ENCODE measurements around the gene NRP2.

The NRP2 gene

DNA sequence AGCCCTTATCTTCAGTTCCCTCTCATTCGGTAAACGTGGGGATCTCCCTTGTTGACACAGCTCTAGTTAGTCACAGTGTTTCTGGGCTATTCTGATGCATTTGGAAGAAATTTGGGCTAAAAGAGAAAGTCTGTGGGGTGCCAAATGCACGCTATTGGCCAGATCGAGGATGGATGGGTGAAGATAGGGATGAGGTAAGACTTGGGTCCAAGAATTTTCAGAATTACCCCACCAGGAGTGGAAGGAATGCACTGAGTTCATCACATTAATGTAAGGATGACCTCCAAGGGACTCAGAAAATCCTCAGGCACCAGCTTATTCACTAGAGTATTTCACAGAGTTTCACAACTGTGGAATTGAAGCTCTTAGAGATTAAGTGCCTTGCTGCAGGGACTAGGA, 49.3 kb downstream of the NRP2 start:
- no peak for TF ChIP-seq GATA3 (IDR thresholded peaks at IDR 0.05; ENCODE audit: low read depth, low read length)
- TF ChIP-seq GATA2 (IDR thresholded peaks at IDR 0.05; ENCODE audit: low read depth, low read length), result no peak

DNA sequence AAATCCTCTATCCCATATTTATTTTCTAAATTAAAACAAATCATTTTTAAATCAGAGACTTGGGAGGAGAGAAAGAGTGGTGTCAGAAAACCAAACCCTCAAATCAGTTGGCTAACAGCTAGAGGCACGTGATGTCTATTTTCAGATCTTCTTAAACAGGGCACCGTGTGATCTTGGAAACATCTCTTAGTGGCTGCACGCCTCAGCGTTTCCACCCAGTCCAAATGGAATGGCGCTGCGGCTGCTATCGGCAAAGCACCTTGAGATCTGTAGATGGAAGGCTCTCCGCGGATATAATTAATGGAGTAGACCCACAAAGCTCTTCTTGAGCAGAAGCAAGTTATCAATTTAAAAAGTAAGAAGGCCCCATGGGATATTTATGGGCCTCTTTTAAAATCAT, 50.0 kb downstream of the NRP2 start:
- no peak for TF ChIP-seq GATA3 (IDR thresholded peaks at IDR 0.05; ENCODE audit: low read depth, low read length)
- no peak for TF ChIP-seq GATA2 (IDR thresholded peaks at IDR 0.05; ENCODE audit: low read depth, low read length)

DNA sequence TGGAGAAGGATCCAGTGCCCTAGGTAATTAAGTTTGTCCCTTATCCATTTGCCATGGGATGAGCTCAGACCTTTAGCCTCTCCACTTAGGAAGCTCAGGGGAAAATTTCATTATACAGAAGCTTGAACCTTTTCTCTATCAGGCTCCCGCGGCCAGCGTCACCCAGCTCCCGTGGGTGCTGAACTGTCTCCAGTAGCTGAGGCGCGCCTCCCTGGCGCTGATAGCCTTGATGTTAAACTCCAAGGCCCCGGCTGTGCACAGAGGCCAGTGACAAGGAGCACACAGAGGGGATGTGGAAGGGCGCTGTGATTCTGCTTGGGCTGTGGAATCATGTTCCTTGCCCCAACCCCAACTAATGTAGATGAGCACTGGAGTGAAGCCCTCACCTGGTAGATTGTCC, 50.8 kb downstream of the NRP2 start:
- TF ChIP-seq GATA3 (IDR thresholded peaks at IDR 0.05; ENCODE audit: low read depth, low read length) (no peak), GATA2 (IDR thresholded peaks at IDR 0.05; ENCODE audit: low read depth, low read length) (no peak)

DNA sequence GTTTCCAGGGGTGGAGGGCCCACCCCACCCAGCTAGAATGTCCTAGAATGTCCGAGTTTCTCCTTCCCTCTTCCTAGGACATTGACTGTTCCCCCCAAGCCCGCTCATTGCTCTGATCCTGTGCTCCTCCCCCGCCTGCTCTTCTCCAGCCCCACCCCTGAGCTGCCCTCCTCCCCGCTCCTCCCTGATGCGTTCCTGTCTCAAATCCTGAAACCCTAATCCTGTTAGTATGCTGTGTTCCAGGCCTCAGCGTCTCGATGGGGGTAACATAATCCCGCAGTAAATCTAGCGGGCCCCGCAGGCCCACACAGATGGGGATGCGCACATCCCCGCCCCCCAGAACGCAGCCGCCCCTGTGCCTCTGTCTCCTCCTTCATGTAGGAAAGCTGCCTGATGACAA, 51.3 kb downstream of the NRP2 start:
- no peak for TF ChIP-seq GATA3 (IDR thresholded peaks at IDR 0.05; ENCODE audit: low read depth, low read length)
- no peak for TF ChIP-seq GATA2 (IDR thresholded peaks at IDR 0.05; ENCODE audit: low read depth, low read length)

DNA sequence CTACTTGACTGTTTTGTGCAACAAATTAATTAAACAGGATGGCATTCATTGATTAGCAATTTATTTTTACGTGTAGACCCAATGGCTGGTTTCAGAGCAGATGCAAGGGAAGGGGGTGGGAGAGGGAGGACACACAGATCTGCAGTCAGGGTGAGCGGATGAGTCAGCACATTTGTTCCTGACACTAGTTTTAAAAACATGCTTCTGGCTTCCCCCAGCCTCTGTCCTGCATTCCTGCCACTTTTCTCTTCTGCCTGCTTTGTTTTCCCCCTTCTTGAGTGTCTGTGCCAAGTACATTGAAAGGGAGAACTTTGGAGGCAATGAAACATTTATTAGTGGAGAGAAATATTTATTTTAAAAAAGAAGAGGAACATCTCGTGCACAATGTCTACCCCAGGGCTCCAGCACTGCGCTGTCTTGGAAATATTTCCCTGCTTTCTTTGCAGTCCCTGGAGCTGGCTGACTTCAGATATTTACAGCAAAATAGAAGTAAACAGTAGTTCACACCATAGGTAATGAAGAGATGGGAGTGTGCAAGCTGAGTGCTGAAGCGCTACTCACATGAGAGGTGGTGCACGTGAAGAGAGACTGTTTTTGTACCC, 52.2 kb downstream of the NRP2 start:
- TF ChIP-seq GATA2 (IDR thresholded peaks at IDR 0.05; ENCODE audit: low read depth, low read length), result no peak
- no peak for TF ChIP-seq GATA3 (IDR thresholded peaks at IDR 0.05; ENCODE audit: low read depth, low read length)

DNA sequence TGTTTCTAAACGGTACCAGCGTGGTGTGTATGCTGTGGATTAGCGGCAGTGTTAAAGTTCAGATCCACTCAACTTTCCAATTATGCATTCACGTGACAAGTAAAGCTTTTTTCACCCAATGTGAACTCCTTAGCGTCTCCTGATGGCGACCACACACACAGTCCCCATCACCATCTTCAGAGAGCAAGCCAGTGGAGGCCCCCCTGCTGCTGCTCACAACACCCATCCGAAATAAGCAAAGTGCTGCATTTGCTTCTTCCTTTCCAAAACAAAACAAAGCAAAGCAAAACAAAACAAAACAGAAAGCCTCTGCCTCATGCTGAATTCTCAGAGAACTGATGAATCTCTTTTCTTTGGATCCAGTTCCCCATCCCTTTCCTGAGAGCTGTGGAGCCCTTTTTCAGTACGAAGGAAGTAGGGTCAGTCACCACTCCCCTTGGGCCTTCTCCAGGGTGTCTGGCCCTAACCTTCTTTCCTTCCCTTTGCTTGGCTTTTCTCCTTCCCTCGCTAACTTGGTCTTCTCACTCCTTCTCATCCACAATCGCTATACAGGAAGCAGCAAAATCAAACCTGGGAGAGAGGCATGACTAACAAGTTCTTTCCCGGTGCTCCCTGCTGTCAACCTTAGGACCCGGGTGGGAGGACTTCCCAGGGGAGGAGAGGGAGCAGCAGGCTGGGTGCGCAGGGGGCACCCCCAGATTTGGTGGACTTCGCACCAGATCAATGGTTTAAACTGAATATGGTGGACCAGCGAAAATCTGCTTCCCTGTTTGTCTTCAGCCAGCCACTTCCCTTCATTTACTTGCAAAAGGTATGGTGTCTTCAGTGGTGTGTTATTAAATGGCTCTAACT, 56.0 kb downstream of the NRP2 start:
- TF ChIP-seq GATA3 (IDR thresholded peaks at IDR 0.05; ENCODE audit: low read depth, low read length) (no peak), GATA2 (IDR thresholded peaks at IDR 0.05; ENCODE audit: low read depth, low read length) (no peak)

DNA sequence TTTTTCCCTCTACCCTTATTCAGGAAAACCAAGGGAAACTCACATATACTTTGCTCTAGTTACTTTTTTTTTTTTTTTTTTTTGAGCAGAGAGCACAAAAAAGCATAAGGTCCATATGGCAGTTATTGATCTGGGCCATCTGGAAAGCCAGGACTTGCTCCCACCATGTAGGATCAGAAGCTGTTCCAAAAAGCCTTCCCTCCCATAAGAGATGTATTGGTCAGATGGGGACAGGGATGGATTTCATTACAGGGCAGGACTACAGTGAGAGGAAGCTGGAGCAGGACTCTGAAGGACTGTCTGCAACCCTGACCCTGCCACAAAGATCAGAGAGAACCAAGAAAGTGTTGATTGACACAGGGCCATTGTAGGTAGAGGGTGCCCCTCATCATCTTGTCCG, 57.3 kb downstream of the NRP2 start:
- TF ChIP-seq GATA2 (IDR thresholded peaks at IDR 0.05; ENCODE audit: low read depth, low read length) (no peak), GATA3 (IDR thresholded peaks at IDR 0.05; ENCODE audit: low read depth, low read length) (no peak)

DNA sequence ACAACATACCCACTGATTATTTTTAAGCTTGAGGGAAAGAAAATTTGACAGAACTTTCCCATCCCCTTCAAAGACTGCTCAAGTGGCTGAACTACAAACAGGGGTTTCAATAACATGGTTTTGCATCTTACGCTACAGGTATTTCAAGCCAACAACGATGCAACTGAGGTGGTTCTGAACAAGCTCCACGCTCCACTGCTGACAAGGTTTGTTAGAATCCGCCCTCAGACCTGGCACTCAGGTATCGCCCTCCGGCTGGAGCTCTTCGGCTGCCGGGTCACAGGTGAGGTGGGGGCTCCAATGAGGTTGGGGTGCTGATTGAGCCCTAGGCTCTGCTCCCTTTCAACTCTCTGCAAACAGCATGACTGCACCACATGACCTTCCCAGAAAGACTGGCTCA, 58.1 kb downstream of the NRP2 start:
- TF ChIP-seq GATA2 (IDR thresholded peaks at IDR 0.05; ENCODE audit: low read depth, low read length) (no peak), GATA3 (IDR thresholded peaks at IDR 0.05; ENCODE audit: low read depth, low read length) (no peak)

DNA sequence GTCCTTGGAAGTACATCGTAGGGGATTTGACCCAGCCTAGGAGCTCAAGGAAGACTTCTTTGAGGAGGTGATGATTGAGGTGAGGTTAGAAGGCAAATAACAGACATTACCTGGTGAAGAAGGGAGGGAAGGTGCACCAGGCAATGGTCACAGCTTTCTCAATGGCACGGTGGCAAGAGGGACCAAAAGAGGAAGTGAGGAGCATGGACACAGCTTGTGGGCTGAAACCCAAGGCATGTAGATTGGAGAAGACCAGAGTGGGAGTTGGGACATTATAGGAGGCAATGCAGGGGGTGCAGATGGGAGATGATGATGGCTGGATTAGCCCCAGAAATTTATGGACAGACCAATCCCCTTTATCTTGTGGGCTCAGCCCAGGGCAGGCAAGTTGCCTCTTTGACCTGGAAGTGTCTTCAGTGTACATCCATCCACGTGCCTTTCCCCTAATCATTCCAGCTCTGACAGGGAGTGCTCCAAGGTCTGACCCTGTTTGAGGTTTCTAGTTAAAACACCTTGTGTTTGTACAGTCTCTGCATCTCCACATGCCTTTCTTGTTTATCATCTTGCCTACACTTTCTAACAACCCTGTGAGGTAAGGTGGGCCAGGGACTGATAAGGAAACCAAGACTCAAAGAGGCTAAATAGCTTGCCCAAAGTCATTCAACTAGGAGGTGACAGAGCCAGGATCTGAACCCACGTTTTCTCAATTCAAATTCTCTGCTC, 59.1 kb downstream of the NRP2 start:
- TF ChIP-seq GATA2 (IDR thresholded peaks at IDR 0.05; ENCODE audit: low read depth, low read length) (no peak), GATA3 (IDR thresholded peaks at IDR 0.05; ENCODE audit: low read depth, low read length) (no peak)

DNA sequence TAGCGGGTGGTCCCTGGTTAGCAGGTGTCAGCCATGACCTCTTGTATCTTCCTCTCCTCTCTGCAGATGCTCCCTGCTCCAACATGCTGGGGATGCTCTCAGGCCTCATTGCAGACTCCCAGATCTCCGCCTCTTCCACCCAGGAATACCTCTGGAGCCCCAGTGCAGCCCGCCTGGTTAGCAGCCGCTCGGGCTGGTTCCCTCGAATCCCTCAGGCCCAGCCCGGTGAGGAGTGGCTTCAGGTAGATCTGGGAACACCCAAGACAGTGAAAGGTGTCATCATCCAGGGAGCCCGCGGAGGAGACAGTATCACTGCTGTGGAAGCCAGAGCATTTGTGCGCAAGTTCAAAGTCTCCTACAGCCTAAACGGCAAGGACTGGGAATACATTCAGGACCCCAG, 60.8 kb downstream of the NRP2 start:
- TF ChIP-seq GATA2 (IDR thresholded peaks at IDR 0.05; ENCODE audit: low read depth, low read length) (no peak), GATA3 (IDR thresholded peaks at IDR 0.05; ENCODE audit: low read depth, low read length) (no peak)

DNA sequence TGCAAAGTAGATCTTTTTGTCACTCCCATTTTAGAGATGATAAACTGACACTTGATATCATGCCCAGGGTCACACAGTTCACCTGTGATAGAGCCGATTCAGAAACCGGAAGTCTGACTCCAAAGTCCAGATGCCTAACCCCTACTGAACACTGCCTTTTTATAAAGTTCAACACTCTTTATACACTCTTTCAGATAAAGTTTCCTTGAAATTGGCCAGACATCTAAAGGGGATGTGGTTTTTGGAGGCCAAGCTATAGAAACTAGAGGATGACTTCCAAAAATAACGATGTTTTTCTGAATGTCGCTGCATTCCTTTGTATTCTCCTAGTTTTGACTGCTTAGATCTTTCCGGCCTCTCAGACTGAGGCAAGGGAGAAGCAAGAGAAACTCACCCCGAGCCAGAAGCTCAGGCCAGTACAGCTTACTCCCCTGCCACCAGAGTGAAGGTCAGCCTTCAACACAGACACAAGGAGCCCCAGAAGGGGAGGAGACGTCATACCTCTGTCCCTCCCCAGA, 61.8 kb downstream of the NRP2 start:
- TF ChIP-seq GATA3 (IDR thresholded peaks at IDR 0.05; ENCODE audit: low read depth, low read length) (no peak), GATA2 (IDR thresholded peaks at IDR 0.05; ENCODE audit: low read depth, low read length) (no peak)

DNA sequence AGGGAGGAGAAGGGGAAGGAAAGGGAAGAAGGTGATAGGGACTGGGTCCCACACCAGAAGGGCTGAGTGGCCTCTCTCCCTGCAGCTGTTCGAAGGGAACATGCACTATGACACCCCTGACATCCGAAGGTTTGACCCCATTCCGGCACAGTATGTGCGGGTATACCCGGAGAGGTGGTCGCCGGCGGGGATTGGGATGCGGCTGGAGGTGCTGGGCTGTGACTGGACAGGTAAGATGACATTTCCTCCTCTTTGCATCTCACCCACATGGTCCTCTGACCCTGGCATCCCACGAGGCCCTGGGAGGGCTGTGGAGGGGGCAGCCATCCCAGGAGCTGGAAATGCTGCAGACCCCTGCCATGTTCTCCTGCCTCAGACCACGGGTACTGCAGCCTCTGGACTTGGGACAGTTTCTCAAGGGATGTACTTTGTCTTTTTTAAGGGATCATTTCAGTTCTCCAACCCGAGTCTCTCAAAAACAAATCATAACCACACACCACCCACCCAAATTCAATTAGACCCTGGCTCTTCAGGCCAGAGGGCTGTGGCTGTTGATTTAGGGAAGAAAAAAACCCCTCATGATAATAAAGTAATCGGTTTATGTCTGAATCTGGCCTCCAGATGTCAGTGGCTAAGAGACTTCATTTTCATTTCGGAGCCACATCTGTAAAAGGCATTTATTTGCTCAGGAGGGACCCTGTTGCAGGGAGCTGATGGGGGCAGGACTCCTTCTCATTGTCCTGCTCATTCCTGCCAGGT, 63.5 kb downstream of the NRP2 start:
- TF ChIP-seq GATA2 (IDR thresholded peaks at IDR 0.05; ENCODE audit: low read depth, low read length) (peak; percentile 70; the same call in 1 of the 2 replicates), GATA3 (IDR thresholded peaks at IDR 0.05; ENCODE audit: low read depth, low read length) (no peak)

DNA sequence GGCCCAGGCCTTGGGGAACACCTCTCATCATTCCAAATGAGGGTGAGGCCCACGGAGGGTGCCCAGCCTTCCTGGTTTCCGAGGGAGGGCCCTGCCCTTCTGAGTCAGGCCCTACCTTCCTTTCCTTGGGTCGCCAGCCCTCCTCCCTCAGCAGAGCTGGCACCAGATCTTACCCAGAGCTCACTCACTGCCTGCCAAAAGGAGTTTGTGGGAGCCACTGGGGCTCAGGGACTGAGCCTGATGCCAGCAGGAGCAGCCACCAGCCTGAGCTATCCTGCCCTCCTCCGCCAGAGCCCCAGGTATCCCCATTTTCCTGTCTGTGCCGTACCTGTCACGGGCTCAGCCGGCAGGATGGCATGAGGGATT, 64.1 kb downstream of the NRP2 start:
- no peak for TF ChIP-seq GATA3 (IDR thresholded peaks at IDR 0.05; ENCODE audit: low read depth, low read length)
- TF ChIP-seq GATA2 (IDR thresholded peaks at IDR 0.05; ENCODE audit: low read depth, low read length), result no peak
